ENCODE measurements around the gene IKZF2.
A peak's percentile ranks its signal among the peaks of the same experiment; 100 is the strongest.

The IKZF2 gene

GRCh38 chr2:213119061-213119809, 32.2 kb downstream of the IKZF2 start:
- Histone ChIP-seq H3K27ac (ENCODE audit: insufficient read depth in 1 of 2, low read depth in 1 of 2, low read length in 2 of 2, poor library complexity in 1 of 2, severe bottlenecking in 2 of 2) (peak overlapping the region; percentile 30 to 63), H3K27me3 (replicated peaks in 2 of 5; ENCODE audit: control insufficient read depth in 4 of 5, insufficient read depth in 5 of 5, low read length in 4 of 5) (no peaks in the 10 kb centered on the region), H3K4me1 (ENCODE audit: control extremely low read depth in 1 of 4, control insufficient read depth in 4 of 4, insufficient read depth in 4 of 4, low read length in 3 of 4) (peaks cover 16 to 45% (median 29%) of the 10 kb centered on the region in 4 experiments), H3K36me3 (ENCODE audit: control insufficient read depth in 4 of 4, insufficient read depth in 4 of 4, low read length in 3 of 4) (no peaks in the 10 kb centered on the region), H3K4me3 (ENCODE audit: control insufficient read depth in 1 of 7, extremely low read depth in 1 of 7, insufficient read depth in 4 of 7, low read depth in 2 of 7, low read length in 6 of 7) (peak overlapping the region in 5 of 7 experiments; percentile 12 to 63 (median 38)), H3K9me3 (ENCODE audit: control extremely low read depth in 1 of 5, control insufficient read depth in 4 of 5, insufficient read depth in 2 of 5, low read depth in 1 of 5, low read length in 4 of 5) (no peaks in the 10 kb centered on the region)
- ChIA-PET CTCF (interaction anchor here (1.0 kb wide), 2 partner anchors 14 to 34 kb away, joined by 3 read pairs; no protein-coding TSS in a partner anchor), POLR2A (no interaction called here)
- WGBS (ENCODE audit: insufficient coverage) = 5% methylated on average over 2 of the region's 5 CpGs
- DNase-seq = peak; percentile 33 to 77 (median 68)

GRCh38 chr2:213108308-213108707, 43.1 kb downstream of the IKZF2 start:
- no peaks in the 10 kb centered on the region for H3K9me3 ChIP-seq (ENCODE audit: control extremely low read depth in 1 of 5, control insufficient read depth in 4 of 5, insufficient read depth in 2 of 5, low read depth in 1 of 5, low read length in 4 of 5)
- ChIA-PET POLR2A (no interaction called here), CTCF (no interaction called here)
- 100% methylated on average over 2 of the region's 2 CpGs for WGBS (ENCODE audit: insufficient coverage)
- no peaks in the 10 kb centered on the region for H3K36me3 ChIP-seq (ENCODE audit: control insufficient read depth in 4 of 4, insufficient read depth in 4 of 4, low read length in 3 of 4)
- DNase-seq = no peak
- no peak overlapping the region for H3K27ac ChIP-seq (ENCODE audit: insufficient read depth in 1 of 2, low read depth in 1 of 2, low read length in 2 of 2, poor library complexity in 1 of 2, severe bottlenecking in 2 of 2)
- H3K4me3 ChIP-seq (ENCODE audit: control insufficient read depth in 1 of 7, extremely low read depth in 1 of 7, insufficient read depth in 4 of 7, low read depth in 2 of 7, low read length in 6 of 7) = no peak overlapping the region
- H3K4me1 ChIP-seq (ENCODE audit: control extremely low read depth in 1 of 4, control insufficient read depth in 4 of 4, insufficient read depth in 4 of 4, low read length in 3 of 4) = peaks cover 10 to 16% (median 15%) of the 10 kb centered on the region in 4 experiments
- H3K27me3 ChIP-seq (replicated peaks in 2 of 5; ENCODE audit: control insufficient read depth in 4 of 5, insufficient read depth in 5 of 5, low read length in 4 of 5) = no peaks in the 10 kb centered on the region

- CTCF ChIA-PET = no interaction called here
- no peaks in the 10 kb centered on the region for H3K27me3 ChIP-seq (replicated peaks in 2 of 5; ENCODE audit: control insufficient read depth in 4 of 5, insufficient read depth in 5 of 5, low read length in 4 of 5)
- H3K9me3 ChIP-seq (ENCODE audit: control extremely low read depth in 1 of 5, control insufficient read depth in 4 of 5, insufficient read depth in 2 of 5, low read depth in 1 of 5, low read length in 4 of 5) = no peaks in the 10 kb centered on the region
- H3K4me3 ChIP-seq (ENCODE audit: control insufficient read depth in 1 of 7, extremely low read depth in 1 of 7, insufficient read depth in 4 of 7, low read depth in 2 of 7, low read length in 6 of 7) = no peak overlapping the region
- DNase-seq = no peak
- 95% methylated on average over 7 of the region's 7 CpGs for WGBS (ENCODE audit: insufficient coverage)
- H3K36me3 ChIP-seq (ENCODE audit: control insufficient read depth in 4 of 4, insufficient read depth in 4 of 4, low read length in 3 of 4) = no peaks in the 10 kb centered on the region
- no peak overlapping the region for H3K27ac ChIP-seq (ENCODE audit: insufficient read depth in 1 of 2, low read depth in 1 of 2, low read length in 2 of 2, poor library complexity in 1 of 2, severe bottlenecking in 2 of 2)
- POLR2A ChIA-PET = no interaction called here
- H3K4me1 ChIP-seq (ENCODE audit: control extremely low read depth in 1 of 4, control insufficient read depth in 4 of 4, insufficient read depth in 4 of 4, low read length in 3 of 4) = peaks cover 11 to 17% (median 14%) of the 10 kb centered on the region in 4 experiments
Observed at GRCh38 chr2:213107728-213108127, 43.7 kb downstream of the IKZF2 start.

GRCh38 chr2:213105212-213105611, 46.2 kb downstream of the IKZF2 start:
- Histone ChIP-seq H3K36me3 (ENCODE audit: control insufficient read depth in 4 of 4, insufficient read depth in 4 of 4, low read length in 3 of 4) (no peaks in the 10 kb centered on the region), H3K9me3 (ENCODE audit: control extremely low read depth in 1 of 5, control insufficient read depth in 4 of 5, insufficient read depth in 2 of 5, low read depth in 1 of 5, low read length in 4 of 5) (no peaks in the 10 kb centered on the region), H3K27ac (ENCODE audit: insufficient read depth in 1 of 2, low read depth in 1 of 2, low read length in 2 of 2, poor library complexity in 1 of 2, severe bottlenecking in 2 of 2) (no peak overlapping the region), H3K4me1 (ENCODE audit: control extremely low read depth in 1 of 4, control insufficient read depth in 4 of 4, insufficient read depth in 4 of 4, low read length in 3 of 4) (peaks cover 19 to 29% (median 22%) of the 10 kb centered on the region in 4 experiments), H3K4me3 (ENCODE audit: control insufficient read depth in 1 of 7, extremely low read depth in 1 of 7, insufficient read depth in 4 of 7, low read depth in 2 of 7, low read length in 6 of 7) (peak overlapping the region in 2 of 7 experiments; percentile 66 to 72), H3K27me3 (replicated peaks in 2 of 5; ENCODE audit: control insufficient read depth in 4 of 5, insufficient read depth in 5 of 5, low read length in 4 of 5) (no peaks in the 10 kb centered on the region)
- ChIA-PET POLR2A (no interaction called here), CTCF (interaction anchor here (1.0 to 1.7 kb wide), 3 partner anchors 8 to 16 kb away, joined by 3 to 4 read pairs (median 4); no protein-coding TSS in a partner anchor)
- no CpG with 5 or more reads among the region's 3 CpGs for WGBS (ENCODE audit: insufficient coverage)
- no peak for DNase-seq

- POLR2A ChIA-PET = no interaction called here
- peaks cover 19 to 29% (median 22%) of the 10 kb centered on the region in 4 experiments for H3K4me1 ChIP-seq (ENCODE audit: control extremely low read depth in 1 of 4, control insufficient read depth in 4 of 4, insufficient read depth in 4 of 4, low read length in 3 of 4)
- CTCF ChIA-PET = interaction anchor here (0.9 to 1.7 kb wide), 4 partner anchors 9 to 48 kb away, joined by 3 to 4 read pairs (median 4); no protein-coding TSS in a partner anchor
- no peaks in the 10 kb centered on the region for H3K36me3 ChIP-seq (ENCODE audit: control insufficient read depth in 4 of 4, insufficient read depth in 4 of 4, low read length in 3 of 4)
- peak overlapping the region; percentile 41 to 75 for H3K27ac ChIP-seq (ENCODE audit: insufficient read depth in 1 of 2, low read depth in 1 of 2, low read length in 2 of 2, poor library complexity in 1 of 2, severe bottlenecking in 2 of 2)
- H3K4me3 ChIP-seq (ENCODE audit: control insufficient read depth in 1 of 7, extremely low read depth in 1 of 7, insufficient read depth in 4 of 7, low read depth in 2 of 7, low read length in 6 of 7) = peak overlapping the region in 2 of 7 experiments; percentile 66 to 72
- no peaks in the 10 kb centered on the region for H3K9me3 ChIP-seq (ENCODE audit: control extremely low read depth in 1 of 5, control insufficient read depth in 4 of 5, insufficient read depth in 2 of 5, low read depth in 1 of 5, low read length in 4 of 5)
- H3K27me3 ChIP-seq (replicated peaks in 2 of 5; ENCODE audit: control insufficient read depth in 4 of 5, insufficient read depth in 5 of 5, low read length in 4 of 5) = no peaks in the 10 kb centered on the region
- no peak for DNase-seq
Observed at GRCh38 chr2:213104903-213105202, 46.6 kb downstream of the IKZF2 start.

GRCh38 chr2:213104092-213104902, 47.1 kb downstream of the IKZF2 start:
- WGBS (ENCODE audit: insufficient coverage) = 20% methylated on average over 4 of the region's 7 CpGs
- Histone ChIP-seq H3K4me3 (ENCODE audit: control insufficient read depth in 1 of 7, extremely low read depth in 1 of 7, insufficient read depth in 4 of 7, low read depth in 2 of 7, low read length in 6 of 7) (peak overlapping the region in 5 of 7 experiments; percentile 33 to 72 (median 42)), H3K27me3 (replicated peaks in 2 of 5; ENCODE audit: control insufficient read depth in 4 of 5, insufficient read depth in 5 of 5, low read length in 4 of 5) (no peaks in the 10 kb centered on the region), H3K9me3 (ENCODE audit: control extremely low read depth in 1 of 5, control insufficient read depth in 4 of 5, insufficient read depth in 2 of 5, low read depth in 1 of 5, low read length in 4 of 5) (no peaks in the 10 kb centered on the region), H3K4me1 (ENCODE audit: control extremely low read depth in 1 of 4, control insufficient read depth in 4 of 4, insufficient read depth in 4 of 4, low read length in 3 of 4) (peaks cover 19 to 29% (median 22%) of the 10 kb centered on the region in 4 experiments), H3K36me3 (ENCODE audit: control insufficient read depth in 4 of 4, insufficient read depth in 4 of 4, low read length in 3 of 4) (no peaks in the 10 kb centered on the region), H3K27ac (ENCODE audit: insufficient read depth in 1 of 2, low read depth in 1 of 2, low read length in 2 of 2, poor library complexity in 1 of 2, severe bottlenecking in 2 of 2) (peak overlapping the region; percentile 41 to 75)
- CTCF ChIA-PET = interaction anchor here (0.9 to 1.7 kb wide), 7 partner anchors 9 to 47 kb away, joined by 3 to 4 read pairs (median 3); no protein-coding TSS in a partner anchor
- POLR2A ChIA-PET = no interaction called here
- DNase-seq = peak in 2 of 3 donors; percentile 64 to 76

Measured in common myeloid progenitor, CD34-positive (primary cell).